HepG2 (cell line): Measurements from ENCODE around the gene NOC2L. TPM values are rescaled to one million over a fixed set of nuclear protein-coding genes. Genes with fewer than 3 reads are reported as not detected.
A peak's percentile ranks its signal among the peaks of the same experiment; 100 is the strongest.

Experiments used
- NAIF1 ChIP-seq: sonication (generic); formaldehyde crosslinking; IDR thresholded peaks from 2 replicates; pipeline ENCODE4 v1.5.0; 2020; ENCODE audit warnings: mild to moderate bottlenecking, missing genetic modification reagents, borderline replicate concordance
- NFE2 ChIP-seq: sonication (generic); formaldehyde crosslinking; IDR thresholded peaks from 2 replicates; pipeline ENCODE4 v1.4.0; 2020; ENCODE audit warnings: missing genetic modification reagents
- NFYC ChIP-seq: IDR thresholded peaks from 2 replicates; pipeline ENCODE4 v1.6.1; 2016; ENCODE audit warnings: missing genetic modification reagents, missing compliant biosample characterization
- PHB2 ChIP-seq: fragments of 450-650 bp; IDR thresholded peaks from 2 replicates; pipeline ENCODE4 v1.6.1; 2018; ENCODE audit not compliant: partially characterized antibody
- SAP130 ChIP-seq: IDR thresholded peaks from 2 replicates; pipeline ENCODE4 v1.6.1; 2016; ENCODE audit warnings: low read depth
- SMARCC2 ChIP-seq: fragments of 450-650 bp; IDR thresholded peaks from 2 replicates; pipeline ENCODE4 v1.6.1; 2017; ENCODE audit warnings: antibody characterized with exemption, mild to moderate bottlenecking
- SNAPC2 ChIP-seq: sonication (generic); formaldehyde crosslinking; IDR thresholded peaks from 2 replicates; pipeline ENCODE4 v1.8.1; 2022; ENCODE audit warnings: mild to moderate bottlenecking, missing genetic modification reagents
- ZNF235 ChIP-seq: sonication (generic); formaldehyde crosslinking; IDR thresholded peaks from 2 replicates; pipeline ENCODE4 v1.8.1; 2023; ENCODE audit warnings: mild to moderate bottlenecking, missing genetic modification reagents, borderline replicate concordance
- ZNF317 ChIP-seq: sonication (generic); formaldehyde crosslinking; IDR thresholded peaks from 2 replicates; pipeline ENCODE4 v1.5.0; 2020; ENCODE audit warnings: mild to moderate bottlenecking, missing genetic modification reagents
- ZNF563 ChIP-seq: sonication (generic); formaldehyde crosslinking; IDR thresholded peaks from 2 replicates; pipeline ENCODE4 v1.8.0; 2022; ENCODE audit warnings: mild to moderate bottlenecking, moderate library complexity, missing genetic modification reagents
- ZNF589 ChIP-seq: sonication (generic); formaldehyde crosslinking; conservative IDR thresholded peaks from 2 replicates; pipeline ENCODE4 v1.8.0; 2022; ENCODE audit warnings: mild to moderate bottlenecking, moderate library complexity, missing genetic modification reagents
- ZNF614 ChIP-seq: IDR thresholded peaks from 2 replicates; pipeline ENCODE4 v1.6.1; 2018; ENCODE audit warnings: missing biosample characterization, missing genetic modification reagents, inconsistent platforms, borderline replicate concordance
- ZNF670 ChIP-seq: sonication (generic); formaldehyde crosslinking; IDR thresholded peaks from 2 replicates; pipeline ENCODE4 v1.8.0; 2022; ENCODE audit warnings: mild to moderate bottlenecking, missing genetic modification reagents, borderline replicate concordance
- ZNF775 ChIP-seq: sonication (generic); formaldehyde crosslinking; IDR thresholded peaks from 2 replicates; pipeline ENCODE4 v1.4.0; 2020; ENCODE audit warnings: missing genetic modification reagents, mild to moderate bottlenecking, moderate library complexity, borderline replicate concordance
- ZSCAN29 ChIP-seq: sonication (generic); formaldehyde crosslinking; conservative IDR thresholded peaks from 2 replicates; pipeline ENCODE4 v1.4.0; 2020; ENCODE audit warnings: mild to moderate bottlenecking, missing genetic modification reagents
- polyA plus RNA-seq, 8 experiments: library from polyadenylated mRNA; depleted of rRNA in 3 of 8; stranded (reverse) in 7 of 8; unstranded in 1 of 8; fragments of >200 nt; fragmentation: Illumina TruSeq in 4 of 8; extraction: Trizol in 4 of 8; gene quantifications; 2 replicates each; pipeline versions ENCODE4 v1.2.1 to v1.2.3, GENCODE V29; 2011 to 2016; ENCODE audit warnings: low read depth in 4 of 8, missing spikeins in 1 of 8, mixed read lengths in 1 of 8; ENCODE audit not compliant: insufficient read depth in 1 of 8
- total RNA-seq, 5 experiments: library from RNA; depleted of rRNA; stranded (reverse); fragments of >200 nt; fragmentation: Illumina TruSeq; extraction: Trizol; gene quantifications; 2 replicates each; pipeline ENCODE4 v1.2.3, GENCODE V29; 2016; ENCODE audit warnings: low read depth in 1 of 5
- TF ChIP-seq, protein P1 (sequence below): sonication (generic); formaldehyde crosslinking; IDR thresholded peaks from 2 replicates; pipeline ENCODE4 v1.4.0; 2020; ENCODE audit warnings: missing genetic modification reagents
- TF ChIP-seq, protein P2 (sequence below): sonication (generic); formaldehyde crosslinking; IDR thresholded peaks from 2 replicates; pipeline ENCODE4 v1.5.0; 2020; ENCODE audit warnings: missing genetic modification reagents
- TF ChIP-seq, protein P3 (sequence below): sonication (generic); formaldehyde crosslinking; IDR thresholded peaks from 2 replicates; pipeline ENCODE4 v1.4.0; 2020; ENCODE audit warnings: missing genetic modification reagents, borderline replicate concordance
- TF ChIP-seq, protein P4 (sequence below): IDR thresholded peaks from 2 replicates; pipeline ENCODE4 v1.6.1; 2016; ENCODE audit warnings: missing biosample characterization, missing genetic modification reagents, low read depth
- TF ChIP-seq, protein P5 (sequence below): sonication (generic); formaldehyde crosslinking; IDR thresholded peaks from 2 replicates; pipeline ENCODE4 v1.5.1; 2020; ENCODE audit warnings: mild to moderate bottlenecking, missing genetic modification reagents, moderate library complexity

NOC2L gene
- total and polyA plus RNA-seq, 2 of the 13 experiments (the other 11 are each of a cell fraction or from before 2014, with no cell fraction given), result 32.0 to 103 TPM

DNA sequence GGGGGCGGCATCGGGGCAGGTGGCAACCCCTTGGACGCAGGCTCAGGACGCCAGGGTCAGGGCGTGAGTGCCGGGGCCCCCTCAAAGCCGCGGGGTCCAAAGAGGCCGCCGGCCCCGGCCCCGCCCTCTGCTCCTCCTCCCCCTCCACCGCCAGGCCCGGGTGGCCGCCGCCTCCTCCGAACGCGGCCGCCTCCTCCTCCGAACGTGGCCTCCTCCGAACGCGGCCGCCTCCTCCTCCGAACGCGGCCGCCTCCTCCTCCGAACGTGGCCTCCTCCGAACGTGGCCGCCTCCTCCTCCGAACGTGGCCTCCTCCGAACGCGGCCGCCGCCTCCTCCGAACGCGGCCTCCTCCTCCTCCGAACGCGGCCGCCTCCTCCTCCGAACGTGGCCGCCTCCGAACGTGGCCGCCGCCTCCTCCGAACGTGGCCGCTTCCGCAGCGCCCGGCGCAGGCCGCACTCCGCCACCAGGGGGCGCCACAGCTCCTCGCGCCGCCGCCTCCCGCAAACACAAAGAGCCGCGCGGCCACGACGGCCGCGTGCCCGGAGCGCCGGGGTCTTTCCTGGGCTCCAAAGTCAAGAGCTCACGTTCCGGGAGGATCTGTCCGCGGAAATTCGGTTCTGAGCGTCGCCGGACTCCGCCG lies 54.6 kb downstream of the NOC2L start (continued):
- TF ChIP-seq ZNF775 (CRISPR knock-in tag), result no peak
- TF ChIP-seq, protein P1, sequence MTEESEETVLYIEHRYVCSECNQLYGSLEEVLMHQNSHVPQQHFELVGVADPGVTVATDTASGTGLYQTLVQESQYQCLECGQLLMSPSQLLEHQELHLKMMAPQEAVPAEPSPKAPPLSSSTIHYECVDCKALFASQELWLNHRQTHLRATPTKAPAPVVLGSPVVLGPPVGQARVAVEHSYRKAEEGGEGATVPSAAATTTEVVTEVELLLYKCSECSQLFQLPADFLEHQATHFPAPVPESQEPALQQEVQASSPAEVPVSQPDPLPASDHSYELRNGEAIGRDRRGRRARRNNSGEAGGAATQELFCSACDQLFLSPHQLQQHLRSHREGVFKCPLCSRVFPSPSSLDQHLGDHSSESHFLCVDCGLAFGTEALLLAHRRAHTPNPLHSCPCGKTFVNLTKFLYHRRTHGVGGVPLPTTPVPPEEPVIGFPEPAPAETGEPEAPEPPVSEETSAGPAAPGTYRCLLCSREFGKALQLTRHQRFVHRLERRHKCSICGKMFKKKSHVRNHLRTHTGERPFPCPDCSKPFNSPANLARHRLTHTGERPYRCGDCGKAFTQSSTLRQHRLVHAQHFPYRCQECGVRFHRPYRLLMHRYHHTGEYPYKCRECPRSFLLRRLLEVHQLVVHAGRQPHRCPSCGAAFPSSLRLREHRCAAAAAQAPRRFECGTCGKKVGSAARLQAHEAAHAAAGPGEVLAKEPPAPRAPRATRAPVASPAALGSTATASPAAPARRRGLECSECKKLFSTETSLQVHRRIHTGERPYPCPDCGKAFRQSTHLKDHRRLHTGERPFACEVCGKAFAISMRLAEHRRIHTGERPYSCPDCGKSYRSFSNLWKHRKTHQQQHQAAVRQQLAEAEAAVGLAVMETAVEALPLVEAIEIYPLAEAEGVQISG, result peak; percentile 35; the same call in 1 of the 2 replicates
- TF ChIP-seq SNAPC2 (CRISPR knock-in tag), result no peak
- peak; percentile 61; the same call in 1 of the 2 replicates for TF ChIP-seq ZNF614 (CRISPR knock-in tag)
- TF ChIP-seq, protein P2, sequence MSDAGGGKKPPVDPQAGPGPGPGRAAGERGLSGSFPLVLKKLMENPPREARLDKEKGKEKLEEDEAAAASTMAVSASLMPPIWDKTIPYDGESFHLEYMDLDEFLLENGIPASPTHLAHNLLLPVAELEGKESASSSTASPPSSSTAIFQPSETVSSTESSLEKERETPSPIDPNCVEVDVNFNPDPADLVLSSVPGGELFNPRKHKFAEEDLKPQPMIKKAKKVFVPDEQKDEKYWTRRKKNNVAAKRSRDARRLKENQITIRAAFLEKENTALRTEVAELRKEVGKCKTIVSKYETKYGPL, result no peak
- TF ChIP-seq ZSCAN29, result no peak
- TF ChIP-seq NFYC (CRISPR knock-in tag), result no peak
- no peak for TF ChIP-seq ZNF317
- TF ChIP-seq, protein P3, sequence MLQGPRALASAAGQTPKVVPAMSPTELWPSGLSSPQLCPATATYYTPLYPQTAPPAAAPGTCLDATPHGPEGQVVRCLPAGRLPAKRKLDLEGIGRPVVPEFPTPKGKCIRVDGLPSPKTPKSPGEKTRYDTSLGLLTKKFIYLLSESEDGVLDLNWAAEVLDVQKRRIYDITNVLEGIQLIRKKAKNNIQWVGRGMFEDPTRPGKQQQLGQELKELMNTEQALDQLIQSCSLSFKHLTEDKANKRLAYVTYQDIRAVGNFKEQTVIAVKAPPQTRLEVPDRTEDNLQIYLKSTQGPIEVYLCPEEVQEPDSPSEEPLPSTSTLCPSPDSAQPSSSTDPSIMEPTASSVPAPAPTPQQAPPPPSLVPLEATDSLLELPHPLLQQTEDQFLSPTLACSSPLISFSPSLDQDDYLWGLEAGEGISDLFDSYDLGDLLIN (CRISPR knock-in tag), result no peak
- TF ChIP-seq ZNF563 (CRISPR knock-in tag), result peak; percentile 89; the same call in 1 of the 2 replicates
- no peak for TF ChIP-seq SMARCC2
- no peak for TF ChIP-seq ZNF670
- TF ChIP-seq, protein P4, sequence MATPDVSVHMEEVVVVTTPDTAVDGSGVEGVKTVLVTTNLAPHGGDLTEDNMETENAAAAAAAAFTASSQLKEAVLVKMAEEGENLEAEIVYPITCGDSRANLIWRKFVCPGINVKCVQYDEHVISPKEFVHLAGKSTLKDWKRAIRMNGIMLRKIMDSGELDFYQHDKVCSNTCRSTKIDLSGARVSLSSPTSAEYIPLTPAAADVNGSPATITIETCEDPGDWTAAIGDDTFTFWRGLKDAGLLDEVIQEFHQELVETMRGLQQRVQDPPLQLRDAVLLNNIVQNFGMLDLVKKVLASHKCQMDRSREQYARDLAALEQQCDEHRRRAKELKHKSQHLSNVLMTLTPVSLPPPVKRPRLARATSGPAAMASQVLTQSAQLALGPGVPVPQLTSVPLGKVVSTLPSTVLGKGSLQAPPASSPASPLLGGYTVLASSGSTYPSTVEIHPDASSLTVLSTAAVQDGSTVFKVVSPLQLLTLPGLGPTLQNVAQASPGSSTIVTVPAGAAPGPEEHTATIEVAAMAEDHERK, result no peak
- TF ChIP-seq ZNF235 (CRISPR knock-in tag), result no peak
- TF ChIP-seq, protein P5, sequence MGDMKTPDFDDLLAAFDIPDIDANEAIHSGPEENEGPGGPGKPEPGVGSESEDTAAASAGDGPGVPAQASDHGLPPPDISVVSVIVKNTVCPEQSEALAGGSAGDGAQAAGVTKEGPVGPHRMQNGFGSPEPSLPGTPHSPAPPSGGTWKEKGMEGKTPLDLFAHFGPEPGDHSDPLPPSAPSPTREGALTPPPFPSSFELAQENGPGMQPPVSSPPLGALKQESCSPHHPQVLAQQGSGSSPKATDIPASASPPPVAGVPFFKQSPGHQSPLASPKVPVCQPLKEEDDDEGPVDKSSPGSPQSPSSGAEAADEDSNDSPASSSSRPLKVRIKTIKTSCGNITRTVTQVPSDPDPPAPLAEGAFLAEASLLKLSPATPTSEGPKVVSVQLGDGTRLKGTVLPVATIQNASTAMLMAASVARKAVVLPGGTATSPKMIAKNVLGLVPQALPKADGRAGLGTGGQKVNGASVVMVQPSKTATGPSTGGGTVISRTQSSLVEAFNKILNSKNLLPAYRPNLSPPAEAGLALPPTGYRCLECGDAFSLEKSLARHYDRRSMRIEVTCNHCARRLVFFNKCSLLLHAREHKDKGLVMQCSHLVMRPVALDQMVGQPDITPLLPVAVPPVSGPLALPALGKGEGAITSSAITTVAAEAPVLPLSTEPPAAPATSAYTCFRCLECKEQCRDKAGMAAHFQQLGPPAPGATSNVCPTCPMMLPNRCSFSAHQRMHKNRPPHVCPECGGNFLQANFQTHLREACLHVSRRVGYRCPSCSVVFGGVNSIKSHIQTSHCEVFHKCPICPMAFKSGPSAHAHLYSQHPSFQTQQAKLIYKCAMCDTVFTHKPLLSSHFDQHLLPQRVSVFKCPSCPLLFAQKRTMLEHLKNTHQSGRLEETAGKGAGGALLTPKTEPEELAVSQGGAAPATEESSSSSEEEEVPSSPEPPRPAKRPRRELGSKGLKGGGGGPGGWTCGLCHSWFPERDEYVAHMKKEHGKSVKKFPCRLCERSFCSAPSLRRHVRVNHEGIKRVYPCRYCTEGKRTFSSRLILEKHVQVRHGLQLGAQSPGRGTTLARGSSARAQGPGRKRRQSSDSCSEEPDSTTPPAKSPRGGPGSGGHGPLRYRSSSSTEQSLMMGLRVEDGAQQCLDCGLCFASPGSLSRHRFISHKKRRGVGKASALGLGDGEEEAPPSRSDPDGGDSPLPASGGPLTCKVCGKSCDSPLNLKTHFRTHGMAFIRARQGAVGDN (CRISPR knock-in tag), result peak; percentile 94
- no peak for TF ChIP-seq PHB2
- TF ChIP-seq ZNF589, result no peak
- TF ChIP-seq NFE2 (CRISPR knock-in tag), result no peak
- TF ChIP-seq SAP130 (CRISPR knock-in tag), result peak; percentile 62; the same call in 1 of the 2 replicates
- TF ChIP-seq NAIF1 (CRISPR knock-in tag), result no peak
